Cerebellar cortex (tissue), 1 donor: ENCODE measurements around the gene FARS2.
"Not testable (repeated sequence)": the region's sequence is repeated elsewhere in the genome, so short reads cannot be mapped to it uniquely, and the experiment has no call there.

ENCODE experiments used
- DNase-seq: peaks from one replicate; pipeline ENCODE4 v3.0.0-alpha.2; 2015; ENCODE audit warnings: low spot score

The FARS2 gene

DNA sequence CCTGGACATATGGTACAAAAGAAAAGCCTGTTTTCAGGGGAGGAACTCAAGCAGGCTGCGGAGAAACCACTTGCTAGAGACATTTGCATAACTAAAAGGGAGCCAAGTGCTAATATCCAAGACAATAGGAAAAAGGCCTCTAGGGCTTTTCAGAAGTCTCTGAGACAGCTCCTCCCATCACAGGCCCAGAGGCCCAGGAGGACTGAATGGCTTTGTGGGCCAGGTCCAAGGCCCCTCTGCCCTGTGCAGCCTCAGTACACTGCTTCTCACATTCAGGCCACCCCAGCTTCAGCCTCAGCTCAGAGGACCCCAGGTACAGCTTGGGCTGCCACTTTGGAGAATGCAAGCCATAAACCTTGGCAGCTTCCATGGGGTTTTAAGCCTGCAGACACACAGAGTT, 545.1 kb downstream of the FARS2 start:
- DNase-seq, result not testable (repeated sequence)

GRCh38 chr6:5809450-5809849, 548.1 kb downstream of the FARS2 start:
- no peak for DNase-seq

DNA sequence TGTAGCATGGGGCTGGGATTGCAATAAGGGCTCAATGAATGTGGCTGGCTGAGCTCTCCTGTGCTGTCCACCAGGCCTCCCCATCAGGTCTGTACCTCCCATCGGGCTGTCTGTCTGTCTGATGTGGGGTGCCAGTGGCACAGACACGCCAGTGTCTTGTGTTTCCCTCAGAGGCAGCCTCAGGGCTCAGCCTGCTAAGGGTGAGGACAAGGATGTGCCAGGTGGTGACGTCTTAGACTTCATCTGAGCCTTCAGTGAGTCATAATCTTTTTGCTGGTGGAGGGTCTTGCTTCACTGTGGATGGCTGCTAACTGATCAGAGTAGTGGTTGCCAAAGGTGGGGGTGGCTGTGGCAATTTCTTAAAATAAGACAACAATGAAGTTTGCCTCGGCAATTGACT, 550.7 kb downstream of the FARS2 start:
- no peak for DNase-seq

DNA sequence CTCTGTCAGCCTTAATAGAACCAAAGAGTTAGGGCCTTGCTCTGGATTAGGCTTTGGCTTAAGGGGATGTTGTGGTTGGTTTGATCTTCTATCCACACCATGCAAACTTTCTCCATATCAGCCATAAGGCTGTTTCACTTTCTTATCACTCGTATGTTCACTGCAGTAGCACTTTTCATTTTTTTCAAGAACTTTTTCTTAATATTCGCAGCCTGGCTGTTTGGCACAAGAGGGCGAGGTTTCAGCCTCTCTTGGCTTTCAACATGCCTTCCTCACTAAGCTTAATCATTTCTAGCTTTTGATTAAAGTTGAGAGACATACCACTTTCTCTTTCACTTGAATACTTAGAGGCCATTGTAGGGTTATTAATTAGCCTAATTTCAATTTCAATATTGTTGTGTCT, 552.3 kb downstream of the FARS2 start:
- no peak for DNase-seq

DNA sequence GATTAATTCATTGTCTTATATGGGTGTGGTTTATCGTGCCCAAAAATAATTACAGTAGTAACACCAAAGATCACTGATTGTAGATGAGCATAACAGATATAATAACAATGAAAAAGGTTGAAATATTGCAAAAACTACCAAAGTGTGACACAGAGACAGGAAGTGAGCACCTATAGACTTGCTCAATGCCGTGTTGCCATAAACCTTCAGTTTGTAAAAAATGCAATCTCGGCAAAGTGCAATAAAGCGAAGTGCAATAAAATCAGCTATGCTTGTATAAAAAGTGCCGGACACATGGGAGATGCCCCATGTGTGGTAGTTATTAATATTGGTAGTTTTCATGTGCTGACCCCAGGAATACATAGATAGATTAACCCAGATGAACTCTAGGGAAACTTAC, 552.8 kb downstream of the FARS2 start:
- DNase-seq, result no peak

DNA sequence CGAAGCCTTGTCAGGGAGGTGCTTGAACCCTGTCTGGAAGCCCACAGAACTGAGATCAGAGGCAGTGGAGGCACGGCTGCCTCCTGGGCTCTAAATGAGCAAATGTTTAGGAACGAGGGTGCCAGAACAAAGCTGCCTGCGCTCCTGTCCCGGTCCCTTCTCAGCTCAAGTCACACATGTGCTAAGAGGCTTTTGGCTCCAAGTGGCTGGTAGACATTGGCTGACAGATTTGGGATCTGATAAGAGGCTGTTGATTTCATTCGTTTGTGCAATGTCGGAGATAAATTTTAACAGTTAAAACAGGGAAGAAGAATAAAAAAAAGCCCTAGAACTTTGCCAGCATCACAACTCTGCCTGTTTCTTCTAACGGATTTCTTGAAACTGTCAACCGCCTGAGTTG, 553.6 kb downstream of the FARS2 start:
- no peak for DNase-seq

DNA sequence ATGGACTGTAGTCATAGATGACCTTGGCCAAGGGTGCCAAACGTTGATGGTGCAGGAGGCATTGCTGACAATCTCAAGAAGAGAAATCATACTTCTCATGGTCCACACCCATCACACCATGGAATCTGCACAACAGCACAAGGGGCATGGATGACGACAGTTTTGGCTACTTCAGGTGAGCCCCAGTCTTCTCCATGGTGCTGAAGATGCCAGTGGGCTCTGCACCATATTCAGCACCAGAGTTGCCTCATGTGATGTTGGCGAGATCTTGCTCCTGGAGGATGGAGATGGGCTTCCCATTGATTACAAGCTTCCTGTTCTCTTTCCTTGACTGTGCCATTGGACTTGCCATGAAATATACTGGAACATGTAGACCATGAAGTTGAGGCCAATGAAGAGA, 556.6 kb downstream of the FARS2 start:
- DNase-seq, result no peak

DNA sequence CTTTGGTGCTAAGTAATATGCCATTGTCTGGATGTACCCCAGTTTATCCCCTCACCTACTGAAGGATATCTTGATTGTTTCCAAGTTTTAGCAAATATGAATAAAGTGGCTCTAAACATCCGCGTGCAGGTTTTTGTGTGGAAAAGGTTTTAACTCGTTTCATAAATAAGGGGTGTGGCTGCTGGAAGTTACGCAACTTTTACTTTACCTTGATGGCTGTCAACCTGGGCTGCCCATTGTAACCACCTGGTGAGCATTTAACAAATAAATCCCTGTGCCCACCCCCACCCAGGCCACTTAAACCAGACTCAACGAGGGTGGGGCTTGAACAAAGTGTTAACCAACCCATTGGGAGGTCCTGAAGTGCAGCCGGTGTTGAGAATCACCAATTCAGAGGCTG, 557.6 kb downstream of the FARS2 start:
- DNase-seq, result no peak
